ENCODE data around the gene NF2. TPM values are rescaled to one million over a fixed set of nuclear protein-coding genes. Genes with fewer than 3 reads are reported as not detected.

Gene NF2
- total and polyA plus RNA-seq, 2 of the 8 experiments (the other 6 are each of a cell fraction or from before 2014, with no cell fraction given): 17.6 to 53.6 TPM

GRCh38 chr22:29641042-29641699 lies 37.7 kb downstream of the NF2 start (continued):
- TF ChIP-seq SIN3A (conservative IDR thresholded peaks at IDR 0.05 in 1 of 2, IDR thresholded peaks at IDR 0.05 in 1 of 2; ENCODE audit: low read depth in 1 of 2, low read length in 2 of 2) (no peak), ATF2 (IDR thresholded peaks at IDR 0.05; ENCODE audit: low read length) (no peak)
